Astrocyte of the spinal cord (primary cell): Measurements from ENCODE around the gene LHPP.

Experiments used
- DNase-seq: peaks from one replicate; pipeline ENCODE4 v3.0.0; 2011; ENCODE audit warnings: low read depth, low spot score
- H3K4me3 ChIP-seq: 2 replicates; pipeline ENCODE4 v1.5.1; 2011; ENCODE audit warnings: low read depth, mild to moderate bottlenecking, low read length, moderate library complexity
- CTCF ChIP-seq: IDR thresholded peaks from 2 replicates; pipeline ENCODE4 v1.5.1; 2012; ENCODE audit warnings: low read depth, mild to moderate bottlenecking, low read length, inconsistent platforms
- in situ Hi-C: cut with HindIII; loops from 2 replicates; pipeline ENCODE4 v1.10.0; 2017; ENCODE audit warnings: low sequenced_read_pairs

LHPP gene

DNA sequence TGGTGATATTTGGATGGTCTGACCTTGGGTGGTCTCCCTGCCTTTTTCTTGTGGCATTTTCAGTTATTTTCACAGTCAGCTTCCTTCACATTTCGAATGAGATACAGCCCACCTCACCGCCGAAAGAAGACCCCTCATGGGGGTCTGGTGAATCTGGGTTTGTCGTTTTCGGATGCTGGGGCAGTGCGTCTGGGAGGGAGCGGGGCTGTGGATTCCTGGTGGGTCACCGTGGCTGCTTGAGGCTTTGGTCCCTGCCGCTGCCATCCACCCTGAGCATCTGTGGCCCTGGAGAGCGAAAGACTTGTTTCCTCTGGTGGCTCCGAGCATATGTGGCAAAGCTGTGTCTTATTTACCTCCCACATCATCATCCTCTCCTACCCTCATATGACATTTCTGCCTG lies 43.1 kb downstream of the LHPP start:
- in situ Hi-C loops = no loop called here
- DNase-seq = no peak
- no peak for TF ChIP-seq CTCF
- no peak overlapping the region for H3K4me3 ChIP-seq

GRCh38 chr10:124505279-124505678 lies 43.7 kb downstream of the LHPP start:
- in situ Hi-C loops = no loop called here

DNA sequence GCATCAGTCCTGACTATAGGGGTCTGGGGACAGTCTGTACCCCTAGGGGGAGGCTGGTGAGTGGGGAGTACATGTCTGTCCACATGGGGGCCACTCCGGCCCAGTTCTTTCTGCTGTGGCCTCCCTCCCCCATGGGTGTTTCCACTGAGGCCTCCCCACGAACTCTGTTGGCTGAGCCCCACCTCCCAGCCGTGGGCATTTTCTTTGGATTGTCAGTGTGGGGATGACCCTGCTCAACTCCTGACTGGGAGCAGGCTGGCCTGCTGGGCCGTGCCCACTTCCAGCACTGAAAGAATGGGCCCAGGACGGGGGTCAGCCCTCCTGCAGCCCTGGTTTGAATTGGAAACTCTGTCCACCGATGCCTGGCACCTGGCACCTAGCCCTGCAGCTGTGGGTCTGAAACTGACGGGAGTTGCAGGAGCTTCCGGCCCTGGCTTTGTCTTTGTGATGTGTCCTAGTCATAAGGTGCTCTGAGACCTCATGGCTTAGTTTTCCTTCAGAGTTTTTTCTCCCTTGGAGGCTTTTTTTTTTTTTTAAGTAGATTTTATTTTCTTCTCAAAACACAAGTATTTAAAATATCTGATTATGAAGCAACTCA lies 46.5 kb downstream of the LHPP start:
- TF ChIP-seq CTCF = no peak

More at GRCh38 chr10:124505279-124505678, 43.7 kb downstream of the LHPP start:
- DNase-seq = no peak
- no peak for TF ChIP-seq CTCF
- H3K4me3 ChIP-seq = no peak overlapping the region

DNA sequence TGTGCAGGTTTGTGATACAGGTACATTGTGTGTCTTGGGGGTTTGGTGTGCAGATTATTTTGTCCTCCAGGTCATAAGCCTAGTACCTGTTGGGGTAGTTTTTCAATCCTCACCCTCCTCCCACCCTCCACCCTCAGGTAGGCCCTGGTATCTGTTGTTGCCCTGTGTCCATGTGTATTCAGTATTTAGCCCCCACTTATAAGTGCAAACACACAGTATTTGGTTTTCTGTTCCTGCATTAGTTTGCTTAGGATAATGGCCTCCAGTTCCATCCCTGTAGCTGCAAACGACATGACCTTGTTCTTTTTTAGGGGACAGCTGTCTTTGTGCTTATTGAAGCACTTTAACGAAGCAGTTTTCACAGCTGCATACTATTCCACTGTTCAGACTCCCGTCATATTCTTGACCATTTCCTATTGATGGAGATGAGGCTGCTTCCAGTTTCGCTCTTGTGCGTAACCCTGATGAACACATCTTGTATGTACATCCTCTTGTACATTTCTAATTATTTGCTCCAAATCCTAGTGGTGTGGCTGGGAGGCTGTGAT lies 47.4 kb downstream of the LHPP start:
- no peak overlapping the region for H3K4me3 ChIP-seq
- in situ Hi-C loops = no loop called here
- no peak for DNase-seq
- no peak for TF ChIP-seq CTCF

More for the DNA sequence above, 46.5 kb downstream of the LHPP start:
- in situ Hi-C loops = no loop called here
- no peak overlapping the region for H3K4me3 ChIP-seq
- DNase-seq = no peak

DNA sequence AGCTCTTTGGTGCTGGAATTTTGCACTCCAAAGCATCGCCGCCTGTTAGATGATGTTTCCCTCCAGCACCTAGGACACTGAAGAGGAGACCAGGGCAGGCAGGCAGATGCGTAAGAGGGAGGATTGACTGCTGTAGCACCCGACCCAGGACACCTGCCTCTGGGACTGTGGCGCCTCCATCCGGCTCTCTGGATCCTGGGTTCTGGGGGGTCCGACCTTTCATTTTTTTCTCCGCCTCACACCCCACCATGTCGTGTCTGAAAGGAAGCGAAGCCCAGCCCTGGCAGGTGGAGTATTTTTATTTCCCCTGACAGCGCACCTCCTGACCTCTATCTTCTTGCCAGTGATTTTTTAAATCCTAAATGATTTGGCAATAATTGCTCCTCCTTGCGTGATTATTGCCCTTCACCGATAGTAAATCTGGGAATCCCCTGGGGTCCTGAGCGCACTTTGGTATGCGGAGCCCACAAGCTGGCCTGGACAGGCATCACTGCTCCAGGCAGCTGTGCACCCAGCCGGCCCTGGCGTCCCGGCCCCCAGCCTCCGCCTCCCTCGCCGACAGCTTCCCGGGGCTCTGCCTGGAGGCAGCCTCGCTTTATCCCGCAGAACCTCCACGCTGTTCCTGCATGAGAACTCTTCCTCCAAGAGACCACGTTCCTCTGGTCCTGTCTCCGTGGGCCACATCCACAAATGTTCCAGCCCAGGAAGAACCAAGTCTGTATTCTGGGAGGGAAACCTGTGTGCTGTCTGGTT lies 48.4 kb downstream of the LHPP start:
- DNase-seq = no peak
- no peak overlapping the region for H3K4me3 ChIP-seq
- in situ Hi-C loops = no loop called here
- TF ChIP-seq CTCF = no peak

- no peak for DNase-seq
- no peak for TF ChIP-seq CTCF
- in situ Hi-C loops = no loop called here
- no peak overlapping the region for H3K4me3 ChIP-seq
Observed at GRCh38 chr10:124510759-124511158, 49.1 kb downstream of the LHPP start.
